Activated naive CD4-positive, alpha-beta T cell treated with anti-CD3 and anti-CD28 coated beads for 36 hours (primary cell): ENCODE measurements around the gene ALDH3B2. TPM values are rescaled to one million over a fixed set of nuclear protein-coding genes. Genes with fewer than 3 reads are reported as not detected.
"Not testable (repeated sequence)": the region's sequence is repeated elsewhere in the genome, so short reads cannot be mapped to it uniquely, and the experiment has no call there.

Experiments
- CTCF ChIA-PET: fragments of 350-600 bp; sonication (Branson Sonifier 250); formaldehyde crosslinking; loops from one replicate; lab custom pipeline; 2021; ENCODE audit warnings: antibody characterized with exemption; lab: Charles Lee
- DNase-seq: peaks from one replicate; pipeline ENCODE4 v3.0.0-alpha.2; 2020
- H3K27ac Mint-ChIP-seq: one replicate; pipeline ENCODE4 v1.8.0; 2021; ENCODE audit warnings: mild to moderate bottlenecking, mixed read lengths
- H3K27me3 Mint-ChIP-seq: one replicate; pipeline ENCODE4 v1.8.0; 2021; ENCODE audit warnings: low read depth, mixed read lengths
- H3K36me3 Mint-ChIP-seq: one replicate; pipeline ENCODE4 v1.8.0; 2021; ENCODE audit warnings: low read depth, mixed read lengths
- H3K4me1 Mint-ChIP-seq: one replicate; pipeline ENCODE4 v1.8.0; 2021; ENCODE audit warnings: low read depth, mixed read lengths
- H3K4me3 Mint-ChIP-seq: one replicate; pipeline ENCODE4 v1.8.0; 2021; ENCODE audit warnings: mild to moderate bottlenecking, moderate library complexity, mixed read lengths
- H3K9me3 Mint-ChIP-seq: one replicate; pipeline ENCODE4 v1.8.0; 2021; ENCODE audit warnings: mixed read lengths
- intact Hi-C: fragments of 100-400 bp; cut with micrococcal nuclease; formaldehyde crosslinking; loops from one replicate; pipeline ENCODE4 v1.15.1; 2023
- total RNA-seq, 2 experiments: library from RNA; stranded (reverse); gene quantifications; one replicate each; pipeline ENCODE4 v1.2.3, GENCODE V29; 2021

Gene ALDH3B2
- total RNA-seq, 2 experiments from 2014 or later, result not detected

DNA sequence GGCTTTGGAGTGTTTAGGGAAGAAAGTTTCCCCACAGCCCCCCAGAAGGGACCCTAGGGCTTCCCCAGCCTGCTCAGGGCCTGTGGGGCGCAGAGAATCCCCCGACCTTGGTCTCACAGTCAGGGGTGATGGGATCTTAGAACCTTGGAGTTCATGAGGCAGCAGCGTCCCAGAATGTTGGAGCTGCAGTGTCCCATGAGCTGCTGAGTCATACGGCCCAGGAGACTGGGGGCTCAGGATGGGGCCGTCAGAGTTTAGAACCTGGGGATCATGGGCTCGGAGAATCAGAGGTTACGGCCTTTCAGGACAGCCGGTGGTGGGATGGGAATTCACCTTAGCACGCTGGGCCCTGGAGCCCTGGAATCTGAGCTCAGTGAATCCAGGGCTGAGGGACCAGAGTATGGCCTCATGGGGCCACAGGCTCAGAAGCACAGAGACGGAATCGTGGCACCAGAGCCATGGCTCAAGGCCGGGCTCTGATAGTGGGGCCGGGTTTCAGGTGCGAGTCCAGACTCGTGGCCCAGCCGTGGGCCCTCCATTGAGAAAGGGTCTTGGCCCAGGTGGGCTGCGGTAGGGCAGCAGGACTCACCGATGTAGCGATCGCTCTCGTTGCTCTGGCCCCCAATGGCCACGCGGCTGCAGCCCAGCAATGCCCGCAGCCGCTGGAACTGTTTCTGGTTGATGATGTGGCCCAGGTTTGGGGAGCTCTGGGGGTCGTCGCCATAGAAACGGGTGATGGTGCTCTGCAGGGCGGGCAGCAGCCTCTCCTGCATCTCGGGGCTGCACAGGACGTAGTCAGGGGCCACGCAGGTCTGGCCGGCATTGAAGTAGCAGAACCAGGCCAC lies 9.5 kb downstream of the ALDH3B2 start:
- DNase-seq, result no peak
- Mint-ChIP-seq H3K27me3 (no peaks in the 10 kb centered on the region), H3K9me3 (no peaks in the 10 kb centered on the region), H3K4me1 (no peaks in the 10 kb centered on the region), H3K4me3 (no peak overlapping the region), H3K27ac (no peak overlapping the region), H3K36me3 (no peaks in the 10 kb centered on the region)
- intact Hi-C loops, result no loop called here
- CTCF ChIA-PET, result interaction anchor here (0.5 kb wide), 1 partner anchor 583 kb away, joined by 3 read pairs; no protein-coding TSS in a partner anchor

DNA sequence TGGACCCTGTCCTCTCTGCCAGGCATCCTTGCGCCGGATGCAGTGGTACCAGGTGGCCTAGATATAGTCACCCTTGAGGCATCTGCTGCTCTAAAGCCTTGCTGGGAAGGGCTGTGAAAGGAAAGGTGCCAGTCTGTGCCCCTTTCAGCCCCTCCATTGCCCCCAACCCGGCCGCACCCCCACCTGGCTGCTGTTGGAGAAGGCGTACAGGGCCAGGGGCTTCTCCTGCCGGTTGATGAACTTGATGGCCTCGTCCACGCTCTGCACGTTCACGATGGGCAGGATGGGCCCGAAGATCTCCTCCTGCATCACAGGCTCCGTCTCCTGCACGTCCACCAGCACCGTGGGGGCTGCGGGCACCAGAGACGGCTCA lies 10.2 kb downstream of the ALDH3B2 start:
- no peaks in the 10 kb centered on the region for H3K27me3 Mint-ChIP-seq
- no peak overlapping the region for H3K4me3 Mint-ChIP-seq
- H3K27ac Mint-ChIP-seq, result no peak overlapping the region
- no peaks in the 10 kb centered on the region for H3K9me3 Mint-ChIP-seq
- H3K4me1 Mint-ChIP-seq, result no peaks in the 10 kb centered on the region
- H3K36me3 Mint-ChIP-seq, result no peaks in the 10 kb centered on the region
- no peak for DNase-seq
- intact Hi-C loops, result no loop called here
- CTCF ChIA-PET, result no interaction called here

DNA sequence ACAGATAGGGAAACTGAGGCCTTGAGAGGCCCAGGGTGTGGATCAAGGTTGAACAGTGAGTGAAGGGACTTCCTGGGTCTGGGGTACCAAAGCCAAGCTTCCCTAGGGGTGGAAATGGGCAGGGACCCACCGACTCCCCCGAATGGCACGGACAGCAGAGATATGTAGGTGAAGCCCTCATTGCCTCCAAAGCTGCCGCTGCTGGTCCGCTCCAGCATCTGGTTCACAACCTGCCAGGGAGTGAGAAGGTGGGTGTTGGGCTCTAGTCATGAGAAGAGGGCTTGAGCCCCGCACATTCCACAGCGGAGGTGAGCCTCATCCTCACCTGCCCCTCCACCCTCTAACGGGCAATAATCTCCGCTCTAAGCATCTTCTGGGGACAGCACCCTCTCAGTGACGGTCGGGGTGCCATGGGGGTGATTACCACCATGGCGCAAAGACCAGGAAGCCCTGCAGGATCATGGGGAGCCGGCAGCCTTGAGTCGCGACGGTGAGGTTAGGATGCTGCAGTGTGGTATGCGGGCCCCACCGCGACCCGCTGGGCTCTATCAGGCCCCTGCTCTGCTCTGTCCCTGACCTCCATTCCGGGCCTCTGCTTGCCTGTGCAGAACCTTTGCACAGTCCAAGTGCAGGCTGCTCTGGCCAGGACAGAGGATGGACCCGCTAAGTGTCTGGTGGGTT lies 10.8 kb downstream of the ALDH3B2 start:
- Mint-ChIP-seq H3K9me3 (no peaks in the 10 kb centered on the region), H3K27ac (no peak overlapping the region), H3K4me1 (no peaks in the 10 kb centered on the region), H3K27me3 (no peaks in the 10 kb centered on the region), H3K4me3 (no peak overlapping the region), H3K36me3 (no peaks in the 10 kb centered on the region)
- DNase-seq, result no peak
- CTCF ChIA-PET, result no interaction called here
- intact Hi-C loops, result no loop called here

DNA sequence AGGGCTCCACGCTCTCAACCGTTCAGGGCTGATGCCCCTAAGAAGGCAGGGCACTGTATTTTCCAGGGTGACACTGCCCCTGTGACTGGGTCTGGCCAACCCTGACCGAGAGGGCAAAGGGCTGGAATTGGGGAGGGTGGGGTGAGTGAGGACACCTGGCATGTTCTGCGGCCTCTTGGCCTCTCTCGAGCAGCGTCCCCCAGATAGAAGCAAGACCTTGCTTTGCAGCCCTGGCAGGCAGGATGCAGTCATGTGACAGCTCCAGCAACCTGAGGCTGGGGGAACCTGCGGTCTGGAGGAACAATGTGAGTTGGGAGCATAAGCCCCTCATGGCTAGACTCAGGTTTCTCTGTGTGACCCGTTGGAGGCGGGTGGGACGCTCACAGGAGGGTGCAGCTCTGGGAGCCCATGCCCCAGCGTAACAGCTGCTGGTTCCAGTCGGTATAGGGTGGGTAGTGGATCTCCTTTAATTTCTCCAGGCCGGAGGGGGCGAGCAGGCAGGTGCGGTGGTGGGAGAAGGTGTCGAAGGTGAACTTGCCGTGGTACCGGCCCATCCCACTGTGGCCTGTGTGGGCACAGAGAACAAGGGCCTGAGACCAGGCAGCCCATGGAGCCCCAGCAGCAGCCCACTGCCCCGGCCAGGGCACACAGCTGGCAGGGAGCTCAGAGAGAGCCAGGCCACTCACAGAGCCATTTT lies 11.4 kb downstream of the ALDH3B2 start:
- Mint-ChIP-seq H3K9me3 (no peaks in the 10 kb centered on the region), H3K36me3 (no peaks in the 10 kb centered on the region), H3K27ac (no peak overlapping the region), H3K27me3 (no peaks in the 10 kb centered on the region), H3K4me3 (no peak overlapping the region), H3K4me1 (no peaks in the 10 kb centered on the region)
- CTCF ChIA-PET, result interaction anchor here (0.8 kb wide), 1 partner anchor 27 kb away, joined by 3 read pairs; no protein-coding TSS in a partner anchor
- intact Hi-C loops, result no loop called here
- DNase-seq, result no peak

DNA sequence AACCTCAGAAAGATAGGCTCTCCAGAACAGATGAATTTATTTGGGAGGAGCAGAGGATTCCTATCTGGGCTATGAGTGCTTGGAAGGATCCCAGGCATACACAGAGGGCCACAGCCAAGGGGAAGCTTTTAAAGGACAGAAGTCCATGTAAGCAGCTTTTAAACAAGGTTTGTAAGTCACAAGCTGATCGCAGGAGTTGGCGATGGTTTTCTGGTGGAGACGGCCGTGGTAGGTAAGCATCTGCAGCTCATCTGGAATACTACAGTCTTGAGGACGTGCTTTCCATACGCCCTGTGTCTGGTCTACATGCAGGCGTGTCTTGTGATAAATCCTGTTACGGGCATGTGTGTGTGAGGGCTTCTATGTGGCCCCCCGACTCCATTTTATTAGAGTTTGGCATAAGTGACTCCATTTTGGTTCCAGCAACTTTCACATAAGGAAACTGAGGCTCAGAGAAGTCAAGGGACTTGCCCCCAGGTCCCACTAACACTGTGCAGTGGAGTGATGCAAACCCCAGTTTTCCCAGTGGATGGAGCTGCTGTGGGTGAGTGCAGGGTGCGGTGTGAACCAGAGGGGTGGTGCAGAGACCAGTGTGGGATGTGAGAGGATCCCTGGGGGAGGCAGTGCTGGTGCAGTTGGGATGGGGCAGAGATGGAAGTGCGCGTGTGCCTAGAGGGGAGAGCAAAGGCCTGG lies 12.1 kb downstream of the ALDH3B2 start:
- Mint-ChIP-seq H3K9me3 (no peaks in the 10 kb centered on the region), H3K36me3 (no peaks in the 10 kb centered on the region), H3K27ac (no peak overlapping the region), H3K4me3 (no peak overlapping the region), H3K4me1 (peaks cover 6% of the 10 kb centered on the region), H3K27me3 (no peaks in the 10 kb centered on the region)
- DNase-seq, result no peak
- CTCF ChIA-PET, result interaction anchor here (0.8 to 1.3 kb wide), 2 partner anchors 16 to 26 kb away, joined by 3 read pairs; no protein-coding TSS in a partner anchor
- intact Hi-C loops, result no loop called here

DNA sequence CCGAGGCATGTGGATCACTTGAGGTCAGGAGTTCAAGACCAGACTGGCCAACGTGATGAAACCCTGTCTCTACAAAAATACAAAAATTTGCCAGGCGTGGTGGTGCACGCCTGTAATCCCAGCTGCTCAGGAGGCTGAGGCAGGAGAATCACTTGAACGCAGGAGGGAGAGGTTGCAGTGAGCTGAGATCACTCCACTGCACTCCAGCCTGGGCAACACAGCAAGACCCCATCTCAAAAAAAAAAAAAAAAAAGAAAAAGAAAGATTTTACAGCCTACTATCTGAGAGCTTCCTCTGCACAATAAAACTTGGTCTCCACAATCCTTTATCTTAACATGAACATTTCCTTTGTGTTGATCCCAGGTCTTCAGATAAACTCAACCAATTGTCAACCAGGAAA lies 13.7 kb downstream of the ALDH3B2 start:
- CTCF ChIA-PET, result interaction anchor here (0.6 kb wide), 1 partner anchor 43 kb away, joined by 3 read pairs; no protein-coding TSS in a partner anchor
- H3K4me1 Mint-ChIP-seq, H3K4me3 Mint-ChIP-seq, H3K27ac Mint-ChIP-seq, H3K27me3 Mint-ChIP-seq, DNase-seq, intact Hi-C loops, H3K9me3 Mint-ChIP-seq, H3K36me3 Mint-ChIP-seq: not testable (repeated sequence)

DNA sequence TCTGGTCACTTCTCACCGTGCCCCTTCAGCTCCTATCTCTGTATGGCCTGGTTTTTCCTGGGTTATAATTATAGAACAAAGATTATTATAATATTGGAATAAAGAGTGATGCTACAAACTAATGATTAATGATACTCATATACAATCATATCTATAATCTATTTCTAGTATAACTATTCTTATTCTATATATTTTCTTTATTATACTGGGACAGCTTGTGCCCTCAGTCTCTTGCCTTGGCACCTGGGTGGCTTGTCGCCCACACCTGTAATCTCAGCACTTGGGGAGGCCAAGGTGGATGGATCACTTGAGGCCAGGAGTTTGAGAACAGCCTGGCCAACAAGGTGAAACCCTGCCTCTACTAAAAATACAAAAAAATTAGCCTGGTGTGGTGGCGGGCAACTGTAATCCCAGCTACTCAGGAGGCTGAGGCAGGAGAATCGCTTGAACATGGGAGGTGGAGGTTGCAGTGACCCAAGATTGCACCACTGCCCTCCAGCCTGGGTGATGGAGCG lies 14.7 kb downstream of the ALDH3B2 start:
- CTCF ChIA-PET, result interaction anchor here (0.6 to 4.7 kb wide), 12 partner anchors 10 to 305 kb away, joined by 3 to 24 read pairs (median 3); partner anchors contain the start of genes ACY3 and NUDT8
- not testable (repeated sequence) for H3K4me3 Mint-ChIP-seq, DNase-seq, H3K9me3 Mint-ChIP-seq, H3K27me3 Mint-ChIP-seq, H3K27ac Mint-ChIP-seq, H3K36me3 Mint-ChIP-seq, H3K4me1 Mint-ChIP-seq
- intact Hi-C loops, result loop anchor here (1.0 to 5.0 kb wide), 4 partner anchors 11 to 307 kb away; partner anchors contain the start of genes GSTP1, NUDT8 and POLD4

DNA sequence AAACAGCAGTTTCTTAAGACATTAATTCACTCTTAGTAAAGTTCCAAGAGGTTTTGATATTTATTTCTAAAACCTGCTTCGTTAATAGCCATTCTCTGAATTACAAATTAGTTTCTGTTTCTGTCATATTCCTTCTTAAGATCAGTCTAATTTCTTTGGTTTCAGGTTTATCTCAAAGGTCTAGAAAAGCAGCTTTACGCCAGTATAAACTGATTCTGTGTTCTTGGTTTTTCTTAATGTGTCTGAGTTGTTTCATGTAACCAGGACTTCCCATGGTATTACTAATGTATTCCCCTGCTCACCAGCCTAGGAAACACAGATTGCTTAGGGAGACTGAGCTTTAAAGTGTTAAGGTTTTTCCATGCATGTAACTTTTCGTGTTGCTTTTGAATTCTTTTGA lies 17.1 kb downstream of the ALDH3B2 start:
- no peaks in the 10 kb centered on the region for H3K27me3 Mint-ChIP-seq
- no peaks in the 10 kb centered on the region for H3K36me3 Mint-ChIP-seq
- H3K4me1 Mint-ChIP-seq, result peaks cover 10% of the 10 kb centered on the region
- CTCF ChIA-PET, result interaction anchor here (2.4 to 4.7 kb wide), 2 partner anchors 9 to 28 kb away, joined by 12 to 24 read pairs; partner anchors contain the start of gene NUDT8
- no peak overlapping the region for H3K4me3 Mint-ChIP-seq
- H3K27ac Mint-ChIP-seq, result no peak overlapping the region
- intact Hi-C loops, result loop anchor here (5.0 kb wide), 2 partner anchors 75 to 305 kb away; partner anchors contain the start of genes GSTP1 and POLD4
- DNase-seq, result no peak
- peaks cover 5% of the 10 kb centered on the region for H3K9me3 Mint-ChIP-seq

DNA sequence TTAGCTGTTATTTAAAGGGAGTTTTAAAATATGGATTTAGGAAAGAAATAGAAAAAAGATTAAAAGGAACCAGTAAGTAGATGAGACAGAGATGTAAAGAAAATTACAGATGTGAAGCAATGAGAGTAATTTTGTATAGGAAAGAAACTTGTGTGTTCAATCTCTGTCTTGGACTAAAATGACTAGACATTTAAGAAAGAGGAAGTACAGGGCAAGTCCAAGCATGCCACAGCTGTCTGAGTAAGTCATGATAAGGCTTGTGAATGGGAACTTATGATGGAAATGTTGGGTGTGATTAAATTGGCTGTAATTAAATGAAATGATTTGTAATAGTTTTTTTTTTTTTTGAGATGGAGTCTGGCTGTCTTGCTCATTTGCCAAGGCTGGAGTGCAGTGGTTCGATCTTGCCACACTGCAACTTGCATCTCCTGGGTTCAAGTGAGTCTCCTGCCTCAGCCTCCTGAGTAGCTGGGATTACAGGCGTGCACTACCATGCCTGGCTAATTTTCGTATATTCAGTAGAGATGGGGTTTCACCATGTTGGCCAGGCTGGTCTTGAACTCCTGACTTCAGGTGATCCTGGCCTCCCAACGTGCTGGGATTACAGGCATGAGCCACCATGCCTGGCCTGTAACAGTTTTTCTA lies 18.0 kb downstream of the ALDH3B2 start:
- H3K4me3 Mint-ChIP-seq, result no peak overlapping the region
- peaks cover 10% of the 10 kb centered on the region for H3K4me1 Mint-ChIP-seq
- no peaks in the 10 kb centered on the region for H3K27me3 Mint-ChIP-seq
- DNase-seq, result peak; percentile 41
- H3K36me3 Mint-ChIP-seq, result no peaks in the 10 kb centered on the region
- H3K27ac Mint-ChIP-seq, result no peak overlapping the region
- intact Hi-C loops, result loop anchor here (5.0 kb wide), 2 partner anchors 74 to 304 kb away; partner anchors contain the start of genes GSTP1 and POLD4
- CTCF ChIA-PET, result interaction anchor here (0.7 to 4.7 kb wide), 2 partner anchors 27 to 29 kb away, joined by 3 to 24 read pairs; partner anchors contain the start of gene NUDT8
- peaks cover 5% of the 10 kb centered on the region for H3K9me3 Mint-ChIP-seq

DNA sequence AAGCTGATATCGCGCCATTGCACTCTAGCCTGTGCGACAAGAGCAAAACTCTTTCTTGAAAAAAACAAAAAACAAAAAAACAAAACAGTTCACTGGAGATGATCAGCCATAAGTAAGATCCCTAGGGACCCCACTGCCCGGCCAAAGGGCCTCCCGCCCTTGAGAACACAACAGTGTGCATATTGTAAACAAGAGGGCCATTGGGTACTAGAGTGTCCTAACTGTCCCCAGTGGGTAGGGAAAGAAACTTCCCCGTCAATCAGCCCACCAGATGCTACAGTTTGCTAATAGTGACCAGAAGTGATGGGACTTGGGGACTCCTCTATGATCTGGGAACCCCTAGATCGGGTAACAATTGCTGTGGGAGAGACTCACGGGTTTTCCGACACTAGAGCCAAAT lies 20.2 kb downstream of the ALDH3B2 start:
- peaks cover 21% of the 10 kb centered on the region for H3K4me1 Mint-ChIP-seq

More for the DNA sequence above, 20.2 kb downstream of the ALDH3B2 start:
- peaks cover 5% of the 10 kb centered on the region for H3K9me3 Mint-ChIP-seq
- CTCF ChIA-PET, result interaction anchor here (0.9 kb wide), 1 partner anchor 8 kb away, joined by 3 read pairs; no protein-coding TSS in a partner anchor
- no peak overlapping the region for H3K27ac Mint-ChIP-seq
- DNase-seq, result no peak
- H3K27me3 Mint-ChIP-seq, result no peaks in the 10 kb centered on the region
- H3K36me3 Mint-ChIP-seq, result no peaks in the 10 kb centered on the region
- no peak overlapping the region for H3K4me3 Mint-ChIP-seq
- intact Hi-C loops, result no loop called here
